ENCODE data around the gene KPNA5. TPM values are rescaled to one million over a fixed set of nuclear protein-coding genes. Genes with fewer than 3 reads are reported as not detected.
"Not testable (repeated sequence)": the region's sequence is repeated elsewhere in the genome, so short reads cannot be mapped to it uniquely, and the experiment has no call there.

The KPNA5 gene
- total RNA-seq, 1 experiment from 2014 or later: 10.5 TPM

DNA sequence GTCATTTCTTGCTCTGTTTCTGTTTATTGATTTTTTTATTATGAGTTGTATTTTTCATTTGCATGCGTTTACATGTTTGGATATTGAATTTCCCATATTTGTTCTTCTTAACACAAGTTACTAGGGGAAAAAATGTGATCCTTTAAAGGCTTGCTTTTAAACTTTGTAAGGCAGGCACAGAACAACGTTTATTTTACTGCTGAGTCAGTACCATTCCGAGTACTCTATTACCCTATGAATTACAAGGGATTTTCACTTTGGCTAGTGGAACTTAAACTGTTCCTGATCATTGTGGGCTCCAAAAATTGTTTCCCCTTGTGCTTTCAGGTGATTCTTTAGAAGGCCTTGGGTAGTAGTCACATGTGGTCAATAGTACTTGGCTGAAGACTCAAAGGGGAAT is 56.0 kb downstream of the KPNA5 start:
- Mint-ChIP-seq H3K9me3 (peaks cover 20 to 28% of the 10 kb centered on the region in 2 experiments), H3K27me3 (ENCODE audit: low read depth) (peaks cover 4% of the 10 kb centered on the region; the same call in 1 of the 2 replicates), H3K4me1 (no peaks in the 10 kb centered on the region), H3K4me3 (no peak overlapping the region), H3K27ac (no peak overlapping the region), H3K36me3 (ENCODE audit: insufficient read depth in 1 of 3, low read depth in 3 of 3) (peaks cover 25 to 38% (median 36%) of the 10 kb centered on the region in 3 experiments)
- no peak overlapping the region for H2BK20ac ChIP-seq (ENCODE audit: low read depth, low read length, poor library complexity, severe bottlenecking)
- WGBS (ENCODE audit: extremely low coverage, insufficient read length, low lambda C conversion rate): no CpG with 5 or more reads among the region's 3 CpGs
- H3K18ac ChIP-seq (ENCODE audit: insufficient read length, low read depth, low read length): no peak overlapping the region
- H3K27me3 ChIP-seq (ENCODE audit: insufficient read depth, low read length): no peaks in the 10 kb centered on the region
- H3K27ac ChIP-seq (ENCODE audit: insufficient read length, low read depth, low read length): no peak overlapping the region
- no peaks in the 10 kb centered on the region for H3K79me2 ChIP-seq (ENCODE audit: insufficient read depth, low read length)
- no peak overlapping the region for H4K5ac ChIP-seq (ENCODE audit: insufficient read length, low read depth, low read length)
- no peak overlapping the region for H2AK5ac ChIP-seq (ENCODE audit: insufficient read length, low read length)
- H2BK15ac ChIP-seq (ENCODE audit: low read depth, low read length): no peak overlapping the region
- H3K4me1 ChIP-seq (ENCODE audit: insufficient read depth, low read length): no peaks in the 10 kb centered on the region
- no peak overlapping the region for H3K14ac ChIP-seq (ENCODE audit: insufficient read depth, low read length)
- H3K23ac ChIP-seq (ENCODE audit: insufficient read length, low read depth, low read length): no peak overlapping the region
- H3K56ac ChIP-seq (ENCODE audit: insufficient read length, low read depth, low read length): no peak overlapping the region
- H2BK120ac ChIP-seq (ENCODE audit: low read depth, low read length, poor library complexity, severe bottlenecking): no peak overlapping the region
- no peak overlapping the region for H4K8ac ChIP-seq (replicated peaks; ENCODE audit: insufficient read length, low read depth, low read length)
- no peaks in the 10 kb centered on the region for H3K9me3 ChIP-seq (ENCODE audit: control insufficient read depth, low read depth, low read length)
- H2BK5ac ChIP-seq (ENCODE audit: insufficient read length, low read length): no peak overlapping the region
- no peak for DNase-seq
- no peak overlapping the region for H4K91ac ChIP-seq (ENCODE audit: insufficient read length, low read depth, low read length)
- no peak overlapping the region for H3K4me2 ChIP-seq (ENCODE audit: insufficient read depth, insufficient read length, low read length)
- no peak overlapping the region for H3K9ac ChIP-seq (ENCODE audit: extremely low read depth, insufficient read length, low read length)
- H4K20me1 ChIP-seq (ENCODE audit: control insufficient read depth, insufficient read depth, insufficient read length): no peaks in the 10 kb centered on the region
- H2BK12ac ChIP-seq (ENCODE audit: insufficient read length, low read depth, low read length): no peak overlapping the region
- no peak overlapping the region for H2AFZ ChIP-seq (ENCODE audit: low read length)
- H3K23me2 ChIP-seq (ENCODE audit: insufficient read length, low read depth, low read length, poor library complexity, severe bottlenecking): no peaks in the 10 kb centered on the region
- no peaks in the 10 kb centered on the region for H3K79me1 ChIP-seq (ENCODE audit: insufficient read depth, low read depth, low read length, poor library complexity, severe bottlenecking)
- H3T11ph ChIP-seq (ENCODE audit: low read length): no peak overlapping the region
- H3K4ac ChIP-seq (ENCODE audit: low read depth, low read length): no peak overlapping the region
- TF ChIP-seq, protein P1, sequence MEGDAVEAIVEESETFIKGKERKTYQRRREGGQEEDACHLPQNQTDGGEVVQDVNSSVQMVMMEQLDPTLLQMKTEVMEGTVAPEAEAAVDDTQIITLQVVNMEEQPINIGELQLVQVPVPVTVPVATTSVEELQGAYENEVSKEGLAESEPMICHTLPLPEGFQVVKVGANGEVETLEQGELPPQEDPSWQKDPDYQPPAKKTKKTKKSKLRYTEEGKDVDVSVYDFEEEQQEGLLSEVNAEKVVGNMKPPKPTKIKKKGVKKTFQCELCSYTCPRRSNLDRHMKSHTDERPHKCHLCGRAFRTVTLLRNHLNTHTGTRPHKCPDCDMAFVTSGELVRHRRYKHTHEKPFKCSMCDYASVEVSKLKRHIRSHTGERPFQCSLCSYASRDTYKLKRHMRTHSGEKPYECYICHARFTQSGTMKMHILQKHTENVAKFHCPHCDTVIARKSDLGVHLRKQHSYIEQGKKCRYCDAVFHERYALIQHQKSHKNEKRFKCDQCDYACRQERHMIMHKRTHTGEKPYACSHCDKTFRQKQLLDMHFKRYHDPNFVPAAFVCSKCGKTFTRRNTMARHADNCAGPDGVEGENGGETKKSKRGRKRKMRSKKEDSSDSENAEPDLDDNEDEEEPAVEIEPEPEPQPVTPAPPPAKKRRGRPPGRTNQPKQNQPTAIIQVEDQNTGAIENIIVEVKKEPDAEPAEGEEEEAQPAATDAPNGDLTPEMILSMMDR (conservative IDR thresholded peaks at IDR 0.05): no peak

DNA sequence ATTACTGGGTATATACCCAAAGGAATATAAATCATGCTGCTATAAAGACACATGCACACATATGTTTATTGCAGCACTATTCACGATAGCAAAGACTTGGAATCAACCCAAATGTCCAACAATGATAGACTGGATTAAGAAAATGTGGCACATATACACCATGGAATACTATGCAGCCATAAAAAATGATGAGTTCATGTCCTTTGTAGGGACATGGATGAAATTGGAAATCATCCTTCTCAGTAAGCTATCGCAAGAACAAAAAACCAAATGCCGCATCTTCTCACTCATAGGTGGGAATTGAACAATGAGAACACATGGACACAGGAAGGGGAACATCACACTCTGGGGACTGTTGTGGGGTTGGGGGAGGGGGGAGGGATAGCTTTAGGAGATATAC is 59.5 kb downstream of the KPNA5 start:
- not testable (repeated sequence) for H3T11ph ChIP-seq (ENCODE audit: low read length); H4K5ac ChIP-seq (ENCODE audit: insufficient read length, low read depth, low read length); H3K27me3 Mint-ChIP-seq (ENCODE audit: low read depth); H3K27me3 ChIP-seq (ENCODE audit: insufficient read depth, low read length); H3K4ac ChIP-seq (ENCODE audit: low read depth, low read length); H2BK5ac ChIP-seq (ENCODE audit: insufficient read length, low read length); H3K4me1 ChIP-seq (ENCODE audit: insufficient read depth, low read length); H2BK15ac ChIP-seq (ENCODE audit: low read depth, low read length); H3K4me2 ChIP-seq (ENCODE audit: insufficient read depth, insufficient read length, low read length); H3K27ac Mint-ChIP-seq; H2AK5ac ChIP-seq (ENCODE audit: insufficient read length, low read length); H3K9me3 ChIP-seq (ENCODE audit: control insufficient read depth, low read depth, low read length); H4K91ac ChIP-seq (ENCODE audit: insufficient read length, low read depth, low read length); H3K79me2 ChIP-seq (ENCODE audit: insufficient read depth, low read length); H2BK120ac ChIP-seq (ENCODE audit: low read depth, low read length, poor library complexity, severe bottlenecking); H3K4me3 Mint-ChIP-seq; H4K20me1 ChIP-seq (ENCODE audit: control insufficient read depth, insufficient read depth, insufficient read length); H2AFZ ChIP-seq (ENCODE audit: low read length); H3K79me1 ChIP-seq (ENCODE audit: insufficient read depth, low read depth, low read length, poor library complexity, severe bottlenecking); H3K18ac ChIP-seq (ENCODE audit: insufficient read length, low read depth, low read length); H2BK12ac ChIP-seq (ENCODE audit: insufficient read length, low read depth, low read length); DNase-seq; H3K23me2 ChIP-seq (ENCODE audit: insufficient read length, low read depth, low read length, poor library complexity, severe bottlenecking); H3K23ac ChIP-seq (ENCODE audit: insufficient read length, low read depth, low read length); H3K4me1 Mint-ChIP-seq; H4K8ac ChIP-seq (replicated peaks; ENCODE audit: insufficient read length, low read depth, low read length); H3K14ac ChIP-seq (ENCODE audit: insufficient read depth, low read length); H3K9ac ChIP-seq (ENCODE audit: extremely low read depth, insufficient read length, low read length); H3K56ac ChIP-seq (ENCODE audit: insufficient read length, low read depth, low read length); H3K27ac ChIP-seq (ENCODE audit: insufficient read length, low read depth, low read length); H2BK20ac ChIP-seq (ENCODE audit: low read depth, low read length, poor library complexity, severe bottlenecking)
- Mint-ChIP-seq H3K9me3 (peaks cover 20 to 28% of the 10 kb centered on the region in 2 experiments), H3K36me3 (ENCODE audit: insufficient read depth in 1 of 3, low read depth in 3 of 3) (peaks cover 21 to 31% (median 28%) of the 10 kb centered on the region in 3 experiments)
- WGBS (ENCODE audit: extremely low coverage, insufficient read length, low lambda C conversion rate): no CpG with 5 or more reads among the region's 3 CpGs

Data from H9 (cell line).